ENCODE results near the gene CACNA1G.

CACNA1G gene

GRCh38 chr17:50534979-50535326 is 25.6 kb upstream of the CACNA1G start:
- TF ChIP-seq MAX (IDR thresholded peaks at IDR 0.05; ENCODE audit: low read depth, low read length) (no peak), POLR2A (IDR thresholded peaks at IDR 0.05; ENCODE audit: extremely low read depth, insufficient read length) (no peak), CTCF (IDR thresholded peaks at IDR 0.05; ENCODE audit: low read depth, low read length) (no peak), MYC (IDR thresholded peaks at IDR 0.05; ENCODE audit: low read depth, low read length) (no peak)
- DNase-seq (ENCODE audit: low read depth), result no peak
- no peak overlapping the region for H3K4me3 ChIP-seq (ENCODE audit: low read depth, low read length)

- TF ChIP-seq MAX (IDR thresholded peaks at IDR 0.05; ENCODE audit: low read depth, low read length) (no peak), MYC (IDR thresholded peaks at IDR 0.05; ENCODE audit: low read depth, low read length) (no peak), CTCF (IDR thresholded peaks at IDR 0.05; ENCODE audit: low read depth, low read length) (no peak), POLR2A (IDR thresholded peaks at IDR 0.05; ENCODE audit: extremely low read depth, insufficient read length) (no peak)
- no peak for DNase-seq (ENCODE audit: low read depth)
- no peak overlapping the region for H3K4me3 ChIP-seq (ENCODE audit: low read depth, low read length)
Observed at GRCh38 chr17:50535407-50535806, 25.1 kb upstream of the CACNA1G start.

- TF ChIP-seq POLR2A (IDR thresholded peaks at IDR 0.05; ENCODE audit: extremely low read depth, insufficient read length), result no peak
- no peak for TF ChIP-seq MAX (IDR thresholded peaks at IDR 0.05; ENCODE audit: low read depth, low read length)
- TF ChIP-seq CTCF (IDR thresholded peaks at IDR 0.05; ENCODE audit: low read depth, low read length), result no peak
- TF ChIP-seq MYC (IDR thresholded peaks at IDR 0.05; ENCODE audit: low read depth, low read length), result no peak
- no peak overlapping the region for H3K4me3 ChIP-seq (ENCODE audit: low read depth, low read length)
- no peak for DNase-seq (ENCODE audit: low read depth)
Observed at GRCh38 chr17:50536683-50537646, 23.6 kb upstream of the CACNA1G start.

- no peak overlapping the region for H3K4me3 ChIP-seq (ENCODE audit: low read depth, low read length)
- TF ChIP-seq MYC (IDR thresholded peaks at IDR 0.05; ENCODE audit: low read depth, low read length) (no peak), POLR2A (IDR thresholded peaks at IDR 0.05; ENCODE audit: extremely low read depth, insufficient read length) (no peak), CTCF (IDR thresholded peaks at IDR 0.05; ENCODE audit: low read depth, low read length) (no peak), MAX (IDR thresholded peaks at IDR 0.05; ENCODE audit: low read depth, low read length) (no peak)
- DNase-seq (ENCODE audit: low read depth), result no peak
Observed at GRCh38 chr17:50537721-50538548, 22.6 kb upstream of the CACNA1G start.

- TF ChIP-seq POLR2A (IDR thresholded peaks at IDR 0.05; ENCODE audit: extremely low read depth, insufficient read length), result no peak
- no peak overlapping the region for H3K4me3 ChIP-seq (ENCODE audit: low read depth, low read length)
- DNase-seq (ENCODE audit: low read depth), result no peak
Observed at GRCh38 chr17:50538549-50539410, 21.7 kb upstream of the CACNA1G start.
